Measurements from ENCODE around the gene RASSF5.
A peak's percentile ranks its signal among the peaks of the same experiment; 100 is the strongest.

The RASSF5 gene

DNA sequence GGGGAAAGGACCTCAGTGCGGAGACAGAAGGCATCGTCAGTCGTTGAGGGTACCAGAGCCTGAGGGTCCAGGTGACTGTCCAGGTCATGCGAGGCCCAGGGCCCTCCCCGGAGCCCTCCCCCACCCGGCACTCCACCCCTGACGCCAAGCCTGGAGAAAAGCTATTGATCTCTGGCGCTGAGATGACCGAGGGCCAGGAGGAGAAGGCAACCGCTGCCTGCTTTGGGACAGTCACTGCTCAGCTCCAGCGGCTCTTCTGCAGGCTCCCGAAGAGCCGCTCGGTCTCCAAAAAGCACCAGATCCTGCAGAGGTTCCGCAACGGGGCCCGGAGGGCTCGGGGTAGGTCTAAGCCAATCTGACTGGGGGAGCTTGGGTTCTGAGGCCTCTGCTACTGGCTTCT is 10.9 kb downstream of the RASSF5 start:
- DNase-seq, result no peak

DNA sequence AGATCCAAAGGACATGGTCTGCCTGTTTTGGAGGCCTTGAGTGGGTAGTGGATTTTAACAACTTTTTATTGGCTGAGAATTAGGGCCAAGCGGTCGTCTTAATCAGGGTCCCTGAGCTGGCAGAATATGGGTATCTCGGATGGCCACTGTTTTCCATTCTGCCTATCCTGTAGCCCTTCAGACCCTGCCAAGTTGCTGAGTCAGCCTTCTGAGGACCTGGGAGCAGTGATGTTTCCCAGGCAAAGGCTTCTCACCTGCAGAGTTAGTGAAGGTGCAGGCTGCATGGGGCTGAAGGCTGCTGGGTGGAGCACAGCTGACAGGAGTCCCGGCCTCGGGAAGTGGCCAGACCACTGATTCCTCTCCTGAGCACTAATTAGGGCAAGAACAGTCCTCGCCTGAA is 11.4 kb downstream of the RASSF5 start:
- DNase-seq, result no peak

DNA sequence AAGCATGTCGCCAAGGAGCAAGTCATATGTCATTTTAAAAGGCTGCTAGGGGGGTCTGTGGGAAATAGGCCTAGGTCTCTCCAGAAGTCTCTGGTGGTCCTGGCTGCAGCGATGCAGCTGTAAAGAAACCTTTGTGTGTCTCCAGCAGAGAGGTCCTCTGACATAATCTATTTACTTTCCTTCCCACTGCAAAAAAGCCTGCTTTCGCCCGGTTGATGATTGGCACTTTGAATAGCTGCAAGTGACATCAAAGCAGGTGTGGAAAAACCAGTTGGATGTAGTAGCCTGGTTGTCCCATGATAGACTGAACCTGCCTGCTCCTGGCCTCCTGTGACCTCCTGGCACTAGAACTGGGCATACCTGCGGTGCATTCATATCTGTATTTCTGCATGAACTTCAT is 13.8 kb downstream of the RASSF5 start:
- DNase-seq, result no peak

DNA sequence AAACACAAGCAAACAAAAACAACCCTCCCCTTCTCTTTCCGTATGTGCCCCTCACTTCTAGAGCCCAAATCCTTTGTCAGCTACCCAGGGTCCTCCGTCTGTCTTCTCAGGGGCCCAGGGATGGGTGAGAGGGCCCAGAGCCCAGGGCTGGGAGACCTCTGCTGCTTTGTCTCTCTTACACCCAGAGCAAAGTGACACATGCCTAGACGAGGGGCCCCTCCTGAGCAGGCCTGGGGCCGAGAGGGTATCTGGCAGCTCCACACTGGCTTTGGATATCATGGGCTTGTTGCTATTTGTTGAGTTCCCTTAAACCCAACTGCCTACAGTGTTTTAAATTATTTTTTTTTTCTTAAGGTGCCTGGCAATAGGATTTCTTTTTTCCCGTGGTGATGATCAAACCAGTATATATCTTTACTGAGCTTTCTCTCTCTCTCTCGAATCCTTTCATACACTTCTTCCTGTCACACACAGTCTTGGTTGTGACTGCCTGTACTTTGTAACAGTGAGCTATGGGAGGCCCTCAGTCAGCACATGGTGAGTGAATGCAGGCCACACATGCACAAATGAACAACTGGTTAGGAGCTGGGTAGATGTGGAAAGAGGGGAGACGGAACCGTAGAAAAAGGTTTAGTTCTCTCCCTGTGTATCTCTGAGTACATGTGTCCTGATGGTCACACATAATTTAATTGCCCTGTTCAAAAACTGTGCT is 14.5 kb downstream of the RASSF5 start:
- DNase-seq, result no peak

DNA sequence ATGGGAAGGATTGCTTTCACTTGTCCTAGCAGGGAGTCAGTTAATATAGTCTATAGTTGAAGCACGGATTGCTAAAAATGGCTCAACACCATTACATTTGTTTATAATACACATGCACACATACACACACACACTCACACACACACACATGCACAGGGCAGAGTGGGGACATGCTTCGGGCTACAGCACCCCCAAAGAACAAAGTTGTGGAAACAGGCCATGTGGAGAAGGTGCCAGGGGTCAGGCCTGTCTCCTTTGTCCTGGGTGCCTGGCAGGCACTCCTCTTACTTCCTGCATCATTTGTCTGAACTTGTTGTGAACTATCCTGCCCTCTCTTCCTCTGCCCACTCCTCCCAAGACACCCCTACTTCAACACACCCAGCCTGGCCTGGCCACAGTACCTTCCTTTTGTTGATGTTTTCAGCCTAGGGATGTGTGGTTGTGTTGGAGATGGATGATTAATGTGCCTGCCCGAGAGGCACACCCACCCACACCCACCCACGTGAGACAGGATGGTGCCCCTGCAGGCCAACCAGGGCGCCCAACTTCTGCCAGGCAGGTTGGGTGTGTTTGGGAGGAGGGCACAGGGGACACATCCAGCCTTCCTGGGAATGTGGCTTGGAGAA is 17.5 kb downstream of the RASSF5 start:
- peak; percentile 15 for DNase-seq

DNA sequence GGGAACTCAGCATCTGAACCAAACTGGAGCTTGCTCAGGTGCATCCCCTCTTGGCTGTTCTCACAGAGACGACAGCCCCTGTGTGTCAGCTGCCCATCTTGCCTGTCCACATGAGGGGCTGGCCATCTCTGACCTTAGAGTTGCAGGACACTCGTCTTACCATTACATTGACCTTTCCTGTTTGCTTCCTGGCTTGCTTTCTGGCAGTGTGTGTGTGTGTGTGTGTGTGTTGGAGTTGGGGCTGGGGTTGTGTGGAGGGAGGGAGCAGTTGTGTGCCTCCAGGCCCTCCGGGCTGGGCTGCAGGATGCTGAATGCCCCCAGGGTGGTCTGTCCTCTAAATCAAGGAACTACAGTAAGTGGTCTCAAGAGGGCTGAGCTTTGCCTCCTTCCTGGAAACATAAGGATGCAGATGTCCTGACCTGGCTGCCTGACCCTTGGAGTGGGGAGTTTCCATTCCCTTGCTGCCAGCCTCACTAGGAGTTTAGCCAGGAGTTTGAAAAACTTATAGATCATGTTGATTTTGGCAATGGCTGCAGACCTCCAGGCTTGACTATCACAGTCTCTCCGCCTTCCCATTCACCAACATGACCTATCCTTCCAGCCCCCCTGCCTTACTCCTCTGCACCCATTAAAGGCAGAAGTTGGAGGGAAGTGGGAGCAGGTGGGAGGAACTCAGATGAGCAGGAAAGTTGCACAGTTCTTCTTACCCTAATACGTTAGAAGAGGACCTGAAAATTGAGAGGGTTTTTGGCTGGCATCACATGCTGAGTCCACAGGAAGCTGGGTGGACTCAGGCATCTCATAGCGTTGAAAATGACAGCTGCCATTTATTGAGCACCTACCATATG is 19.0 kb downstream of the RASSF5 start:
- DNase-seq, result no peak

DNA sequence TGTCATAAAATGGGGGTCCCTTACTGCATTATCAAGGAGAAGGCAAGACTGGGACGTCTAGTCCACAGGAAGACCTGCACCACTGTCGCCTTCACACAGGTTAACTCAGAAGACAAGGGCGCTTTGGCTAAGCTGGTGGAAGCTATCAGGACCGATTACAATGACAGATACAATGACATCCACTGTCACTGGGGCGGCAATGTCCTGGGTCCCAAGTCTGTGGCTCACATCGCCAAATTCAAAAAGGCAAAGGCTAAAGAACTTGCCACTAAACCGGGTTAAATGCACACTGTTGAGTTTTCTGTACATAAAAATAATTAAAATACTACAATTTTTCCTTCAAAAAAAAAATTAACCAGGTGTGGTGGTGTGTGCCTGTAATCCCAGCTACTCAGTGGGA is 22.1 kb downstream of the RASSF5 start:
- no peak for DNase-seq

DNA sequence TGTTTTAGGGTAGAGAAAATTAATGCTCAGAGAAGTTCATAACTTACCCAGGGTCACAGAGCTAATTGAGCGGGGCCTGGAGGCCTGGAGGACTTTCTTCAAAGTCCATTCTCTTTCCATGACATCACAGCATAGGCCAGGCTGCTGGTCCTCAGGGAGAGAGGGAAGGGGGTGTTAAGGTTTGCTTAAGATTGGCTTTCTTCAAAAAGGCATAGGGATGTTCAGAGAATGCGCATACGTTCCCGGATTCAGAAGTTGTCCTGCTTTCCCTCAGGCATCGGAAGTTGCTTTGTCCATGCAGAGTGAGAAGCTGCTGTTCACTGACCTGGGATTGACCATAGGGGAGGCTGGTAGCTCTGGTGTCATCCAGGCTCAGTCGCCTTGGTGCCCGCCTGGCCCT is 25.0 kb downstream of the RASSF5 start:
- no peak for DNase-seq

DNA sequence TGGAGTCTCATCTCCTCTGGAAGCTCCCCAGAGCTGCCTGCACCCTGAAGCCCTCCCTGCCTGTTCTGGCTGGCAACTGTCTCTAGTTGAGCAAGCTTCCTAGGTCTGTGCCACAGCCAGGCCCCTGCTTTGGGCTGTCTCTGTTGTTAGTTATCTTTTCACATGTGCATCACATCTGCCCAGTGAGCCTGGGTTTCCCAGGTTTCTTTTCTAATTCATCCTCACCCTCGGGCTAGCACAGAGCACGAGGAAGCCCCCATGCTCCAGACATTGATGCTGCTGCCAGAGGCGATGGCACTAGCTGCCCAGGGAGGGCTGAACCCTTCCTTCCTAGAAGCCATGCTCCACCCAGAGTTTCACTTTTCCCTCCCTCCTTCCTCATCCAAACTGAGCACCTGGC is 27.2 kb downstream of the RASSF5 start:
- no peak for DNase-seq

DNA sequence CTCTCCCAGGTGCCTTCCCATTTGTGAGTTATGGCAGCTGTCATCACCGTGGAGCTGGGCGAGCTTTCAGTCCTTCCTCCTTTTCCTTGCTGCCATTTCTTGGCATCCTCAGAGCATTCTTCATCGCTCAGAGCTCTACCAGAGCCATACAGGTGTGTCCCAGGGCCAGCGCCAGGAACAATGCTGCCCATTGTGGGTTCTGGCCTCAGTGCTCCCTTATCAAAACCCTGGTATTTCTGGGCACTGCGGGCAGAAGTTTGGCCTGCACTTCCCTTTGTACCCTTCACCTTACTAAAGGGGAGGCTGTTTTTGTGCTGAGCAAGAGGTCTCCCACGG is 28.5 kb downstream of the RASSF5 start:
- DNase-seq, result no peak

DNA sequence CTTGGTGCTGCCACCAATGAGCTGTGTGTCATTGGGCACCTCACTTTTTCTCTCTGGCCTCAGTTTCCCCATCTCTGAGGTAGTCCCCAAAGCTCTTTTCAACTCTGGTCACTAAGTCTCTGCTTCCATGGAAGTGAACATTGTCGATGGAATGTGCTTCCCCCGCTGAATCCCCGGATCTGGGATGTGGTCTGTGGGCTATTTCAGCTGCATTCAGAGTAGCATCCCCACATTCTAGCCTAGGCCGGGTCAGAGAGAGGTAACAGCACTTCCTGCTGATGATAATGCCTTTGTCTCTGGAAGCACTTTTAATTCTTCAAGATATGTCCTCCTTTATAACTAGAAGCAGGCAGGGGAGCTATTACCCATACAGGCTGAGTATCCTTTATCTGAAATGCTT is 29.8 kb downstream of the RASSF5 start:
- no peak for DNase-seq

DNA sequence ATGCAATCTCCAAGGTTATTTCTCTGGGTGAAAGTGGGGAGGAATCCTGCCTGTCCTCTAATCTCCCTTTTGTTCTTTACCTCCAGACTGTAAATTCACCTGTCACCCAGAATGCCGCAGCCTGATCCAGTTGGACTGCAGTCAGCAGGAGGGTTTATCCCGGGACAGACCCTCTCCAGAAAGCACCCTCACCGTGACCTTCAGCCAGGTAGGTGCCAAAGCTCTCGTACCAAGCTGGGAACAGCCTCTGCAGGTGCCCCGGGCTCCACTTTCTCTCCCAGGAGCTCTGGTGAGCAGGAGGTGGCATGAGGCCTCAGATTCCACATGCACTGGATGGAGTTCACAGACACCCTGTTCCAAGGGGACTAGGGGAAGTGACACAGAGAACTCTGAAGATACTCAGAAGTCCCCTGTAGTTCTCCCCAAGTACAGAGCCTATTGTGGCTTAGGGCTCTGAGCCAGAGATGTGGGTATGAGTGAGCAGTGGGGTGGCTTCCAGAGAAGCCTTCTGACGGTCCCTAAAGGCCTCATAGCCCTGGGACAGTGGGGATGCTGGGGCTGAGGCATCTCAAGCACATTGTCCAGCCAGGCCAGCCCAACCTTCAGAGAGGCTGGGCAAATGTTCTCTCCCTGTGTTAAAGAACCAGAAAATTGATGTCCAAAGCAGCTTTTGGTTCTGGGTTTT is 30.9 kb downstream of the RASSF5 start:
- no peak for DNase-seq

DNA sequence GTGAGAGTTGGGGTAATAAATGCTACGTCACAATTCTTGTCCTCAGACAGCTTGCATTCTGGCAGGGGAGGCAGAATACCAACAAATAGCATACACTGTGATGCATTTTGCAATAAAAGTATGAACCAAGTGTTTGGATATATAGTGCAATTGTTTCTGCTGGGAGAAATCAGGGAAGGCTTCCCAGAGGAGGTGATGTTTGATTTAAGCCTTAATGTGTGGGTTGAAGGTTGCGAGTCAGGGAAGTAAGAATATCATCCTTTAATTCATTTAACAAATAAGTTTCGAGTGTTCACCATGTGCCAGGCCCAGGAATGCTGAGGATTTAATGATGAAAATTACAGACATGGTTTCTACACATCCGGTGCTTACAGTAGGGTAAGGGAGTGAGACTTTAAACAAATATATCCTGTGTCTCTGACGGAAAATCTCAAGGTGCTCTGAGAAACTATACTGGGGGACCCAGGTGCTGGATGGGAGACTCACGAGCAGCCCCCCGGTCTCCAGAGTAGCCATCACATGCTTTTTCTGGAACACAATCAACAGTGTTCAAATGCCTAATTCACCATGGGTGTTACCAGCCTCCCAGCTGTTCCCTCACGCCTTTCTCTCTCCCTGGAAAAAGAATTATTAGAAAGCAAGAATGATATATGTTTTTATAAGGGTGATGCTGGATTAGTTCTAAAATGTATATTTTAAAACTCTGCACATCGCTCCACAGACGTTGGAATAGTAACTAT is 31.7 kb downstream of the RASSF5 start:
- no peak for DNase-seq

DNA sequence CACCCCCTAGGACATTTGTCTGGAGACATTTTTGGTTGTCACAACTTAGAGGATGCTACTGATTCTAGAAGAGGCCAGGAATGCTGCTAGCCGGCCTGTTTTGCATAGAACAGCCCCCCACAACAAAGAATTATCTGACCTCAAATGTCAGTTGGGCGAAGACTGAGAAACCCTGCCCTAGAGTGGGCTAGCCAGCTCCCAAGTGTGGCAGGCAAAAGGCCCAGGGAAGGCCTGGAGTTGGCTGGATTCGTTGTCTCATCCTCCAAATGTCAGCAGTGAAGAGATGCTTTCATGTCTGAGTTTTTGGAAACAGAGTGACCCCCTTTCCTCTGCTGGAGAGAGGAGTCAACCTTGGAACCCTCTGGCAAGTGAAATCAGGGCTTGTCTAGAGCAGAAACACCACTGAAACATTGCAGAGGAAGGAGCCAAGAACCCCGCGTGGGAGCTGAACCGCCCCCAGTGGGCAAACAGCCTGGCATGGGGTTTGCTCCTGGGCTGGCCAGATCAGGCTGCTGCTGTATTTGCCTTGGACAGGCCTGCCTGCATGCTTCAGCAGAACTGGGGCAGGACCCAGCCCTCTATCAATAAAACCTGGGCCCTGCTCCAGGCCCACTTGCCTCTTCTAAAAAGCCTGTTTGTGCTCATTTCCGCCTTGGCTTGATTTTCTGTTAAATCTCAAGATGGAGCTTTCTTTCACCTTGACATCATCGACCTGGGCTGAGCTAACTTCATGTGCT is 32.9 kb downstream of the RASSF5 start:
- peak; percentile 73 for DNase-seq

DNA sequence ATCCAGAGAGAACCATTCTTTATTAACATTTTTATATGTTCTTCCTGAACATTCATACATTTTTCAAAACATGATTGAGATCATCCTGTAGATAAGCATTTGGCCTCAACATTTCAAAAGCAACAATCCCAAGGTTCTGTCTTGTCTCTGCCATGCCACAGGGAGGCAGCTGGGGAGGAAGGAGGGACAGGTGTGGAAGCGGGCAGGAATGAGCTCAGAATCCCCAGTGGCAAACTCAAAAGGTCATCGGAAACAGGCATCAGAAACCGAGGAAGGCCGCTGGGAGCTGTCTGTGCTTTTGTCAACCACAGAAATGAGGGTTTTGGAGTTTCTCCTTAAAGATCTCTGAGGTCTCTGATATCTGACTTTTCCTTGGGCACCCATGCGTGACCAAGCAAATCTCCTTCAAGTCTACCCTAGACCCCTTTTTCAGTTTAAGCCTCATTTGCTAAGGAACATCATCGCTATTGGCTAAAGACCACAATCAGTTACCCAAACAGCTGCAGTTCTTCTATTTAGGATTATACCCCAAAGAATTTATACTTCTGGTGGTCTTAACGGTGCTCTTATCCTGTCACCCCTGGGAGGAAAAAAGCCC is 34.0 kb downstream of the RASSF5 start:
- no peak for DNase-seq

DNA sequence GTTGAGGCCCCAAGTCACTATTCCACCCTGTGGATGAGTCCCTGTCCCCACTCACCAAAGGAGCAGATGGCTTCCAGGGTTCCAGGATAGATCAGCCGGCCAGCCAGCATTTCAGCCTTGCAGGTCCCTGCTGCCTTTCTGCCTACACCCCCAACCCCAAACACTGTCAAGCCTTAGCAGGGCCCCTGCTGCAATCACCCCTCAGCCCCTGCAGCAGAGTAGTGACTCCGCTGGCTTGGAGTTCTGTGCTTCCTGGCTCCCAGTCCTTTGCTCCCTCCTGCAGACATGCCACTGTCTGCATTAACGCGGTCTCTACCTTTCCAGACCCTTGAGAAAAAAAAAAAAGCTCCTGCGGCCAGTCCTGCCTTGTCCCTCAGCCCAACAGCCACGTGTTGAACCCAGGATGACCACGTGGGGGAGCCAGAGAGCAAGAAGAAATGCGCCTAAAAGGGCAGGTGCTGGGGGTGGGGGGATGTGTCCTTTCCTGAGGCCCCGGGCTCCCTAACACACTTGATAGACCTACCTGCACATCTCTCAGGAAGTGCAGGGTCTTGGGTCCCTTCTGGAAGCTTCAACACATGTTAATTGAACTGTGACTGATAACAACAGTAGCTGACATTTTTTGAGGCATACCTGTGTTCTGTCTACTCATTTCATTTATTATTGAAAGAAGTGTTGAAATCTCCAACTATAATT is 37.4 kb downstream of the RASSF5 start:
- peak; percentile 84 for DNase-seq

DNA sequence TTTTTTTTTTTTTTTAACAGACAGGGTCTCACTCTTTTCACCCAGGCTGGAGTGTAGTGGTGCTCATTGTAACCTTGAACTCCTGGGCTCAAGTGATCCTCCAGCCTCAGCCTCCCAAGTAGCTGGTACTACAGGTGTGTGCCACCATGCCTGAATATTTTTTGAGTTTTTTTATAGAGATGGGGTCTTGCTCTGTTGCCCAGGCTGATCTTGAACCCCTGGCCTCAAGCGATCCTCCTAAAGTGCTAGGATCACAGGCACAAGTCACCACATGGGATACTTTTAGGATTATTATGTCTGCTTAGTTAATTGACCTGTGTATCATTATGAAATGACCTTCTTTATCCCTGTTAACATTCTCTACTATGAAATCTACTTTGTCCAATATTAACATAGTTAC is 38.0 kb downstream of the RASSF5 start:
- no peak for DNase-seq

DNA sequence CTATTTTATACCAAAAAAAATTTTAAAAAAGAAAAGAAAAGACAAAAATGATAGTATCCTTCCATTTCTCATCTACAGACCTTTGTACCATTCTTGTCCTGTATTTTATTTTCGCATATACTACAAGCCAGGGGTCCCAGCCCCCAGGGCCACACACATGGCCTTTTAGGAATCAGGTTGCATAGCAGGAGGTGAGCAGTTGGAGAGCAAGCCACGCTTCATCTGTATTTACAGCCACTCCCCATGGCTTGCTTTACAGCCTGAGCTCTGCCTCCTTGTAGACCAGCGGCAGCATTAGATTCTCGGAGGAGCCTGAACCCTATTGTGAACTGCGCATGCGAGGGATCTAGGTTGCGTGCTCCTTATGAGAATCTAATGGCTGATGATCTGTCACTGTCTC is 39.8 kb downstream of the RASSF5 start:
- no peak for DNase-seq

DNA sequence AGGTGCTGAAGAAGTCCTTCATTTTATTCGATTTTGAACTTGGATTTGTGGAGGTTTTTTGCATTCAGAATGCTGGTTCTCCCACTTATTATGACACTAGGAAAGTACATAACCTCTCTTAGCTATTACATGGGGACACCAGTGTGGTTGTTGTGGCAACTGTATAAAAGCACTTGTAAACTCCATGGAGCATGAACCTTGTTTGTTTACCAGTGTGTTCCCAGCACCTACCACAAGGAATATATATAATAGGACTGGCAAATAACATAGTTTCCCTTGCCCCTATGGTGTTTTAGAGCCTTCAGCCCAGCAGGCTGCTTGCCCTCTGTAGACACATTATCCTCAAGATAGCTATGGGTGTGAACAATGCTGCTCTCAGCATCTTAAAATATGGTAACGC is 43.1 kb downstream of the RASSF5 start:
- no peak for DNase-seq

DNA sequence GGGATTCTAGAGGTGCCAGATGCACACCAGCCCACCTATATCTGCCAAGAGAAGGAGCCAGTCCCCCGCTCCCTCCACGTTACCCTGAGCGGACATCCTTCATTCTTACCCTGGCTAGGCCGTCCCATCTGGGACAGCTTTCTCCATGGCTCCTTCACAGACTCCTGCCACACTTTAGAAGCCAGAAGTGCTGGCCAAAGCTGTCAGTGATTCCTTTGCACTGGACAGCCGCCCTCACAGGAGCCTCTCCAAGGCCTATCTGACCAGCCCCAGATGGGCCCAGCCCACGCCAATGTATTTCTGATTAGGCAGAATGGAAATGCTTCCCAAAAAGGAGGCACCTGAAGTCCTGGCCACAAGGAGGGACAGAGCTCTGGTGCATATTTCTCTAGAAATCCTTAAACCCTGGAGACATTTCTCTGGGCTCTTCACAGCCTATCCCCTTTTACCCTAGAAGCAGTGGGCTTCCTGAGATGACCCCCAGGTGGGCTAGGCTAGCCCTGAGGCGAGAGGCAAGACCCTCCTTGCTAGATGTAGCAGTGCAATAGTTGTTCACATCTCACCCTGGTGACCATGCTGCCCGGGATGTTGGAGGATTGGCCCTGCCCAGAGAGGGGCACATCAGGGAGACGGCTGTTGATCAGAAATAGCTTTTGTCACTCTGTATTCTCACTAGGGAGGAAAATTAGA is 44.1 kb downstream of the RASSF5 start:
- no peak for DNase-seq

DNA sequence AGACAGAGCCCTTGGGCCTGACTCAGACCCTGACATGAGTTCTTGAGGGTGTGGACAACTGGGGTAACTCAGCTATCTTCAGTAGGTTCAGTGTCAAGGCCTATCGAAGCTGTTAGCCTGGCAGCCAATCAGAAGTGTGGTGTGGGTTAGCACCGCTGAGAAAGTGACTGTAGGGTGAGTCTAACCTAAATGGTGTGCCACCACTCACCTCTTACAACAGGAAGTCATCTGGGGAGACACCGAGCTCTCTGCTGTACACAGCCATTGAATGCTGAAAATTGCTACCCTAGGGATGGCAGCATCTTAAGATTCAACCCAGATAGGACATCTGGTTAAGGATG is 44.6 kb downstream of the RASSF5 start:
- no peak for DNase-seq
